ENCODE results near the gene WDR11. TPM values are rescaled to one million over a fixed set of nuclear protein-coding genes. Genes with fewer than 3 reads are reported as not detected.

Gene WDR11, protein sequence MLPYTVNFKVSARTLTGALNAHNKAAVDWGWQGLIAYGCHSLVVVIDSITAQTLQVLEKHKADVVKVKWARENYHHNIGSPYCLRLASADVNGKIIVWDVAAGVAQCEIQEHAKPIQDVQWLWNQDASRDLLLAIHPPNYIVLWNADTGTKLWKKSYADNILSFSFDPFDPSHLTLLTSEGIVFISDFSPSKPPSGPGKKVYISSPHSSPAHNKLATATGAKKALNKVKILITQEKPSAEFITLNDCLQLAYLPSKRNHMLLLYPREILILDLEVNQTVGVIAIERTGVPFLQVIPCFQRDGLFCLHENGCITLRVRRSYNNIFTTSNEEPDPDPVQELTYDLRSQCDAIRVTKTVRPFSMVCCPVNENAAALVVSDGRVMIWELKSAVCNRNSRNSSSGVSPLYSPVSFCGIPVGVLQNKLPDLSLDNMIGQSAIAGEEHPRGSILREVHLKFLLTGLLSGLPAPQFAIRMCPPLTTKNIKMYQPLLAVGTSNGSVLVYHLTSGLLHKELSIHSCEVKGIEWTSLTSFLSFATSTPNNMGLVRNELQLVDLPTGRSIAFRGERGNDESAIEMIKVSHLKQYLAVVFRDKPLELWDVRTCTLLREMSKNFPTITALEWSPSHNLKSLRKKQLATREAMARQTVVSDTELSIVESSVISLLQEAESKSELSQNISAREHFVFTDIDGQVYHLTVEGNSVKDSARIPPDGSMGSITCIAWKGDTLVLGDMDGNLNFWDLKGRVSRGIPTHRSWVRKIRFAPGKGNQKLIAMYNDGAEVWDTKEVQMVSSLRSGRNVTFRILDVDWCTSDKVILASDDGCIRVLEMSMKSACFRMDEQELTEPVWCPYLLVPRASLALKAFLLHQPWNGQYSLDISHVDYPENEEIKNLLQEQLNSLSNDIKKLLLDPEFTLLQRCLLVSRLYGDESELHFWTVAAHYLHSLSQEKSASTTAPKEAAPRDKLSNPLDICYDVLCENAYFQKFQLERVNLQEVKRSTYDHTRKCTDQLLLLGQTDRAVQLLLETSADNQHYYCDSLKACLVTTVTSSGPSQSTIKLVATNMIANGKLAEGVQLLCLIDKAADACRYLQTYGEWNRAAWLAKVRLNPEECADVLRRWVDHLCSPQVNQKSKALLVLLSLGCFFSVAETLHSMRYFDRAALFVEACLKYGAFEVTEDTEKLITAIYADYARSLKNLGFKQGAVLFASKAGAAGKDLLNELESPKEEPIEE
- total RNA-seq, result 77.6 and 78.4 TPM in 2 replicates

DNA sequence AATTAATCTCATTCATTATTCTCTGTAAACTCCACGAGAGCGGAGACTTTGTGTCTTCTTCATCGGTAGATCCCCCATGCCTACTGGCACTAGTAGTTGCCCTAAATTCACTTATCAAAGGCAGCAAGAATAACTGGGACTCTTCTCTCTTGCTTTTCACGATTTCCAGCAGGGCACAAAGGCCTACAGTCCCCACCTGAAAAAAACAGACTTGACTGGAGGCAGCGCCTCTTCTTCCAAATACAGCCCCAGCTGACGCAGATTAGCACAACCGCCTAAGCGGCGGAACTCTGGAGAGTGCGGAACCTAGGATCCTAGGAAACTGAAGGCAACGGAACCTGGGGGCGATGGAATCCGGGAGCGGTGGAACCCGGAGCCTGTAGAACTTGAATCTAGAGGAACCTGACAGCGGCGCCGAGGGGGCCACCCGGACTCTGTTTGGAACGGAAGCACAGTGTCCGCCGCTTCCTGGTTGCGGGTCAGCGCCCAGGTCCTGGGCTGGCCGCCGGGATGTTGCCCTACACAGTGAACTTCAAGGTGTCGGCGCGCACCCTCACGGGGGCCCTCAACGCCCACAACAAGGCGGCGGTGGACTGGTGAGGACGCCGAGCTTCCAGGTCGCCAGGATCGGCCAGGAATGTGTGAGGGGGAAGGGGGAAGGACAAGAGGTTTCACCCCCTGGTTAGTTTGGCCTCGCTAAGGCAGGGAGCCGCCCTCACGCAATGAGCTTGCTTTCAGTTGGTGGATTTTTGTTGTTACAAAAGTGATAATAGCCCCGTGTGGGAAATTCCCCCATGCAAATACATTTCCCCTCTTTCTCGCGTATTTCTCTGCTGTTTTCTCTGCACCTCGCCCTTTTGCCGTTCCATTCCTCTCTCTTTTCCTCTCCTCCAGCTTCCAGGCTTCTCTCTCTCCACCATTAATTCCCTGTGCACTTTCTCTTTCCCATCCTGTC, at the start of gene WDR11:
Gene WDR11 (plus strand): TSS at position 452 of the 955 bp plus-strand sequence. CDS start 59 bp downstream, at position 511.

Data from epithelial cell of umbilical artery (primary cell).